ENCODE data around the gene EXOC2. TPM values are rescaled to one million over a fixed set of nuclear protein-coding genes. Genes with fewer than 3 reads are reported as not detected.
"Not testable (repeated sequence)": the region's sequence is repeated elsewhere in the genome, so short reads cannot be mapped to it uniquely, and the experiment has no call there.

EXOC2 gene
- total RNA-seq, 1 experiment from 2014 or later: 30.7 TPM

- DNase-seq (ENCODE audit: low read depth): no peak
Observed at GRCh38 chr6:641225-641985, 51.5 kb downstream of the EXOC2 start.

DNA sequence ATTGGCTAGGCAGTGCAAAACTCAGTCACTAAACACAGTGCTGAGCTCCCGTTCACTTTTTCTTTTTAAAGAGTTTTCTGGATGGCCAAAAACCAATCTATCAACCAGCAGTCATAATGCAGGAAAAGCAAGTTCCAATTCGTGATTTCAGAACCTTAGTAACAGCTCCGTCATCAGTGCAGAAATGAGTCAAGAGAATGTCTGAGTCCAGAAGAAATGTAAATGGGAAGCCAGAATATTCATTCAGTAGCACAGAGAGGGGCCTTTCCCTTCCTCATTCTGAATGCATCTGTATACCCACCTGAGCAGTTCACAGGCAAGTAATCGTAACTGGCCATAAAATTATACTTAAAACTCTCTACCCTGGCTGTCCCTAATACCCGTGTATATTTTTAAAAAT is 56.5 kb downstream of the EXOC2 start:
- DNase-seq (ENCODE audit: low read depth): no peak

DNA sequence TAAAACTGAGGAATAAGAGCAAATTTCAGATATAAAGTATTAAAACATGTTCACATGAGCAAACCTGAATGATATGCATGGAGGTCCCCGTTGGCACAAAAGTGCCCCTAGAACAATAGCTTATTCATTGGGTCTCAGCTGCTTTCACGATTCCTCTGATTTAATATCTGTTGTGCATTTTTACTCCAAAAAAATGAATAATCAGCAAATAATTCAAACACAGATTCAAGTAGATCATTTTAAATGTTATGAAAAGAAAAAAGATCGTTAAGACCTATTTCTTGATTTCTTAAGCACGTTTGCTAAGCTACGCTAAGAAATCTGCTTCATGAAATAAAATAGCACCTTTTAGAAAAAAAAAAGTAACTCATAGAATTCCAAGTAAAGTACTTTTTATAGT is 57.7 kb downstream of the EXOC2 start:
- DNase-seq (ENCODE audit: low read depth): no peak

- DNase-seq (ENCODE audit: low read depth): no peak
Observed at GRCh38 chr6:633611-634010, 59.3 kb downstream of the EXOC2 start.

DNA sequence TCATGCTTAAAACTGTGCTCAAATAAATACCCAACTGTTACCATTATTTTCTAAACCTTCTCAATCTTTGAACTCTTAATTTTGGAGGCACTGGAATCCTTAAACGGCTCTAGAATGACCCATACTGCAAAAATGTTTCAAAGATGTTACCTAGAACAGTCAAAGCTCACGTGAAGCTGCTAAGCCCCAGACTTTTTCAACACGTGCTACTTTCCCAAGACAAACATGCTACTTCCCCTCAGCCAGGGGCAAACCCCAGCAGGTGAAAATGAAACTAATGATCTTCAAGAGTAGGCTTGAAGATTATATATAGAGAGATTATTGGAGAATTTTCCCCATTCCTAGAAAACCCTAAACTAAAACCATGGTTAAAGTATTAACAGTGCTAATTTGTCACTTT is 64.2 kb downstream of the EXOC2 start:
- DNase-seq (ENCODE audit: low read depth): no peak

DNA sequence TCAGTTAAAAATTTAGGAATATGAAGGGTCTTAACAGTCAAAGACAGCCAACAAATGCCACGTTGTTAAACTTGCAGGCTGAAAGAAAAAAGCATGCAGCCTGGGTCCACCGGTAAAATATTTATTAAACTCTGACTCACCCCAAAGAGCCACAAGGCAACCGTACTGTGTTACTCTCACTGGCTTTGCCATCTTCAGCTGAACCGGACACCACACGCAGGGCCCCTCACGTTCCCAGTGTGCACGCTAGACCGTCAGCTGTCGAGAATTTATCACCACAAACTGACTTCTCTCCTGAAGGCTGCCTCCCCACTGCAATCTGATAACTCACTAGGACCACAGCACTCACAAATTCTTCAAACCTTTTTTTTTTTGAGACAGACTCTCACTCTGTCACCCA is 66.7 kb downstream of the EXOC2 start:
- peak; percentile 98 for DNase-seq (ENCODE audit: low read depth)

DNA sequence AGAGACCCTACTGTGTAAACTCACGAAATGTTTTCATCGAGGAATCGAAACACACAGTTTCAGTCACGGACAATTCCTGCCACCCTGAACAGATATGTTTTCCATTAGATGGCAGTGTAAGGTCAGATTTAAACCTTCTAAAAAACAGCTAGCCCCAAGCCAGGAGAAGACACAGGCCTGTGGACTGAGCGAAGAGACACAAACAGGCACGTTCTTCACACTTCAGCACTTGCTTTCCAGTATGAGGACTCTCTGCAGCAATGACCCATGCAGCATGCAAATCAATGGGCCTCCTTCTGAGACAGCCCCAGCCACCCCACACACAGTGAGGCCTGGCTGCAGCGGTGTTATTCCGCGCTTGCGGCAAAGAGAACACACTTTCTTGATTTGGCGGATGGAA is 68.0 kb downstream of the EXOC2 start:
- DNase-seq (ENCODE audit: low read depth): peak; percentile 47

DNA sequence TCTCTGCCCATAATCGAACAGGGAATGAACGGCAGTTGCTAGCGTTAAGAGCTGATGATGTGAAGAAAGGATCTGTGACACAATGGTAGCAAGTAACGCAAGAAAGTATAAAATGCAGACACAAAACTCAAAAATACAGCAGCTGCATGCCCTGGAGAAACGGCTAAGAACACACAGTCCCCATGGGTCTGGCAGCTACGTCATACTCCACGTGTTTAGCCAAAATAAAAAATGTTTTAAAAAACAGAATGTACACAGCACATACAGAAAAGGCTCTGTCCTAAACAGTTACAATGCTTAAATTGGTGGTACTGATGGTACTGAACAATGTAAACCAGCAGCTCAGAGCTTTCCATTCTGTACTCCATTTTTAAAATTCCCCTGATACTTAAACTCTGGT is 70.5 kb downstream of the EXOC2 start:
- DNase-seq (ENCODE audit: low read depth): no peak

GRCh38 chr6:621931-622330 is 71.0 kb downstream of the EXOC2 start:
- no peak for DNase-seq (ENCODE audit: low read depth)

DNA sequence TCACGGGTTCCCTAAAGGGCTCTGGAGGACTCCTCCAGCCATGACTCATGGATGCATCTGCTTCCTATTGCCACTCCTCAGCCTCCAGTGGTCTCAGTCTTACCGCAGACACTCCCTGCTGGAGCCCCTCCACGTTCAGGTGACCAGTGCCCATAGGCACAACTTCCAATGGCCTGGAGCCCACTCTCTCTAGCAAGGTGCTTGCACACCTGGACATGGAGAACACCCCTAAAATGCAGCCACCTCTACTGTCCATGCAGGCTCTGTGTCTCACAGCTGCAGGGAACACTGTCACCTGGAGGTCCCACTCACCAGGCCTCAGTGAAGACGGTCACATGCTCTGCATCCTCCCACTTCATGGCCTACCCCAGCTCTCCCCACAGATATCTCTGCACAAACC is 72.0 kb downstream of the EXOC2 start:
- DNase-seq (ENCODE audit: low read depth): no peak

- DNase-seq (ENCODE audit: low read depth): no peak
Observed at GRCh38 chr6:620166-620565, 72.8 kb downstream of the EXOC2 start.

DNA sequence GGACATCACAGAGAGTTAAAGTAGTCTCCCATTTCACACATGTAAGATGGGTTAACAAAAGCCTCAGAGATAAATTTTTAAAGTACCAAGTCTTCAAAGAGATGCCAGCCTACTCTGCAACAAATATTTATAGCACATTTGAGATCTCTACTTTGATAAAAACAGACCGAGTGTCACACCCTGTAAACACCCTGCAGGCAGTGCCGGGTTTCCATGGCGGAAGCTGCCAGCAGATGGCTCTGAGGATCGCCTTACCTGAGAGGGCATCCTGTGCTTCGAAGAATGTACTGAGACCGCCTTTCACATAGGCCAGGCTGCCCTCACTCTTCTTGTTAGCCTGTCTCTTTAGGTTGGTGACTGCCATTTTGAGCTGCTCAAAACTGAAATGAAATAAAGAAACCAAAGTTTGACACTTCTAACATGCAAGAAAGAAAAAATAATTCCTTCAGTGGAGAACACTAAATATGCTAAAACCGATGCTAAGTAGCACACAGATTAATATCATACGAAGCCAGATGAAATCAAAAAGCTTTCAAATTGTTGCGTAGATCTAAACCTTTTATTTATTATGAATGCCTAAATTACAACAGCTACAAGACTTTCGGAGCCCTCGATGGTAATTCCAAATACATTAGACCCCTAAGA is 75.4 kb downstream of the EXOC2 start:
- DNase-seq (ENCODE audit: low read depth): no peak

GRCh38 chr6:613981-614380 is 79.0 kb downstream of the EXOC2 start:
- DNase-seq (ENCODE audit: low read depth): no peak

- no peak for DNase-seq (ENCODE audit: low read depth)
Observed at GRCh38 chr6:611928-612327, 81.0 kb downstream of the EXOC2 start.

GRCh38 chr6:610882-611281 is 82.1 kb downstream of the EXOC2 start:
- no peak for DNase-seq (ENCODE audit: low read depth)

DNA sequence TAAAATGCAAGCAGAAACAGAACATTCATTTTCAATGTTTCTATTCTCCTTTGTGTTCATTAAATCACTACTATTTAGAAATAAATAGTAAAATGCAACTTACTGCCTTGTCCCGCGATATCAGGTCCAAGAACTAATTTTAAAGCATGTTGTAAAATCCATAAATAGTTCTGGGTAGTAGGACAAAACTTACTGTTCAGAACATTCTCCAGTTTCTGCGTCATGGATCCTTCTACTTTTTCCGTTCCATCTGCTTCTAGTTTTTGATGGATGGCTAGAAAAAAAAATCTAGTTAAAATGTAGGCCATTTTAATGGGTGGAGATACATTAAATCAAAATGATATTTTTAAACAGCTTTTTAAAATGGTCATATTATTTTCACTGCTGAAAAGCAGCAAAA is 83.0 kb downstream of the EXOC2 start:
- DNase-seq (ENCODE audit: low read depth): no peak

DNA sequence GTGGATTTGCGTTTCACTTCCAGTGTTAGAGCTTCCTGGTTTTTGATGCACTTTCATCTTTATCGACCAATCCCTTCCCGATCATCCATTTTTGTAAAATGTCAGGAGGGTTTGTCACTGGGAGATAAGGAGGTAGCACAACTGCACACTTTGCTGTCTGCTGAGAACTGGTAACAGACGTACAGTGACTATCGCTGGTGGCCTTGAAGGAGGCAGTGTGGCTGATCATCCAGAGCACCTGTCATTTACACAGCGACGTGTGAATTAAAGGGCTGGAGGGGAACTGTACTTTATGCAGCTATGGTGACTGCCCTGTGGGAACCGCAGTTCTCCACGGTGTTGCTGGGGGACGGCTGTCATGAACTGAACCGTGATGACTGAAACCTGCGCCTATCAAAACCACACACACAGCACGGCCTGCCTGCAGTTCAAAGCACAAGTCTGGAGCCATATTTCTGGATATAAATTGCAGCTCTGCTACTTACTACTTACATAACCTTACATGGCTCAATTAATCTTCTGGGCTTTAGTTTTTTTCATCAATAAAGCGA is 86.0 kb downstream of the EXOC2 start:
- no peak for DNase-seq (ENCODE audit: low read depth)

- DNase-seq (ENCODE audit: low read depth): not testable (repeated sequence)
Observed at GRCh38 chr6:605895-606294, 87.0 kb downstream of the EXOC2 start.

DNA sequence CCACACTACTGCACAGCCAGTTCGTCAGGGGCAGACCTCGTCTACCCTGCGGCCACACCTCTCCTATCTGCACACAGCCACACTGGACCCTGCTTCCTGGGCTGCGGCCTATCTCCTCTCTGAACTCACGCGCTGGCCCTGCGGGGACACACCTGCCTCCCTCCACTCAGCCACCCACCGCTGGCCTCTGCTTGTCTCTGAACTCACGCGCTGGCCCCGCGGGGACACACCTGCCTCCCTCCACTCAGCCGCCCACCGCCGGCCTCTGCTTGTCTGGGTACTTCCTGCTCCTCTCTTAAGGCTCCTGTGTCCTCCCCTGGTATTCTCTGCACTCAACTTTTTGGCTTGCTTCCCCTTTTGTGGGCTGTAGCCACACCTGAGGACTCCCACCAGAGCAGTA is 88.4 kb downstream of the EXOC2 start:
- DNase-seq (ENCODE audit: low read depth): no peak

- no peak for DNase-seq (ENCODE audit: low read depth)
Observed at GRCh38 chr6:603265-603664, 89.7 kb downstream of the EXOC2 start.

- DNase-seq (ENCODE audit: low read depth): no peak
Observed at GRCh38 chr6:599576-600448, 93.1 kb downstream of the EXOC2 start.

DNA sequence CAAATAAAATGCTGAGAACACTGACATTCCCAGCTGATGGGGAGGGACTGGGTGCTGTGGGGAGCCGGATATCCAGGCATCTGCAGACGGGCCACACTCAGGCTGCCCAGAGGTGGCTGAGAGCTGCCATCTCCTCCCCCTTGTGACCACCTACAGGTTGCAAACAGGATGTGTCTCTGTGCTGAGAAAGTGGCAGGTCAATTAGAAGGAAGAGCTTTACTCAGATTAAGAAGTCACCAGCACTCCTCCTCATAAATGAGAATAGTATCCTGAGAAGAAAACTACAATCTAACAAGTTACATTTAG is 99.1 kb downstream of the EXOC2 start:
- no peak for DNase-seq (ENCODE audit: low read depth)

Data from LHCN-M2 (cell line).